ENCODE results near the gene PITPNC1.

- no peak for TF ChIP-seq ELF1 (IDR thresholded peaks at IDR 0.05)
- peak; percentile 66 for TF ChIP-seq CTCF (IDR thresholded peaks at IDR 0.05)
- no peak for TF ChIP-seq EP300 (IDR thresholded peaks at IDR 0.05; ENCODE audit: borderline replicate concordance in 1 of 2, low read depth in 1 of 2, low read length in 1 of 2)
- TF ChIP-seq EZH2phosphoT487 (IDR thresholded peaks at IDR 0.05; ENCODE audit: borderline replicate concordance, low read depth) = no peak
- no peak for TF ChIP-seq JUND (IDR thresholded peaks at IDR 0.05)
- TF ChIP-seq IRF3 (IDR thresholded peaks at IDR 0.05; ENCODE audit: low read depth, low read length) = no peak
- no peak for TF ChIP-seq ZBTB33 (IDR thresholded peaks at IDR 0.05; ENCODE audit: borderline replicate concordance, low read depth)
- TF ChIP-seq MAX (IDR thresholded peaks at IDR 0.05; ENCODE audit: low read depth) = no peak
- no peak for TF ChIP-seq USF2 (IDR thresholded peaks at IDR 0.05; ENCODE audit: borderline replicate concordance, low read depth, low read length)
Measured at GRCh38 chr17:67359960-67360791, 16.9 kb upstream of the PITPNC1 start.
